ENCODE measurements around the gene DNAJC21.

DNAJC21 gene

DNA sequence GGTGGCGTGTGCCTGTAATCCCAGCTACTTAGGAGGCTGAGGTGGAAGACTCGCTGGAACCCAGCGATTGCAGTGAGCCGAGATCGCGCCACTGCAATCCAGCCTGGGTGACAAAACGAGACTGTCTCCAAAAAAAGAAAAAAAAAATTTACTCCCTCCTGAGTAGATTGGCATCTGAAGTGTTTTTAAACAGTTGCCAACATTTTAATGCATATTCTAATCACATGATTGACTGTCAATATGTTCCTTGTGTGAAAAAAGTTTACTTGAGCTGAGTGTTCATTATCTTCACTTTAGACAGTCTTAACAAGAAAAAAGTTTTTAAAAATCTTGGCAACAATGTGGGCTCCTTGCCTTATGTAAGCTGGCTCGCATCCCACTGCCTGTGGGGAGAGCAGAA, 64.6 kb downstream of the DNAJC21 start:
- no peak for ATAC-seq
- TF ChIP-seq BACH2 (CRISPR knock-in tag; IDR thresholded peaks at IDR 0.05; ENCODE audit: borderline replicate concordance) (no peak), ZNF565 (CRISPR knock-in tag; conservative IDR thresholded peaks at IDR 0.05; ENCODE audit: low read depth) (no peak), ARNTL (CRISPR knock-in tag; IDR thresholded peaks at IDR 0.05; ENCODE audit: borderline replicate concordance, low read depth) (no peak), SNAI2 (CRISPR knock-in tag; IDR thresholded peaks at IDR 0.05) (no peak), TOX (CRISPR knock-in tag; IDR thresholded peaks at IDR 0.05; ENCODE audit: borderline replicate concordance) (no peak), ZNF70 (CRISPR knock-in tag; IDR thresholded peaks at IDR 0.05) (no peak), ISL1 (CRISPR knock-in tag; IDR thresholded peaks at IDR 0.05) (no peak), ESRRG (CRISPR knock-in tag; IDR thresholded peaks at IDR 0.05) (no peak), ZFP3 (CRISPR knock-in tag; IDR thresholded peaks at IDR 0.05) (no peak), PPARA (CRISPR knock-in tag; IDR thresholded peaks at IDR 0.05; ENCODE audit: borderline replicate concordance) (no peak), GLIS3 (CRISPR knock-in tag; IDR thresholded peaks at IDR 0.05) (no peak)
- TF ChIP-seq, protein P1, sequence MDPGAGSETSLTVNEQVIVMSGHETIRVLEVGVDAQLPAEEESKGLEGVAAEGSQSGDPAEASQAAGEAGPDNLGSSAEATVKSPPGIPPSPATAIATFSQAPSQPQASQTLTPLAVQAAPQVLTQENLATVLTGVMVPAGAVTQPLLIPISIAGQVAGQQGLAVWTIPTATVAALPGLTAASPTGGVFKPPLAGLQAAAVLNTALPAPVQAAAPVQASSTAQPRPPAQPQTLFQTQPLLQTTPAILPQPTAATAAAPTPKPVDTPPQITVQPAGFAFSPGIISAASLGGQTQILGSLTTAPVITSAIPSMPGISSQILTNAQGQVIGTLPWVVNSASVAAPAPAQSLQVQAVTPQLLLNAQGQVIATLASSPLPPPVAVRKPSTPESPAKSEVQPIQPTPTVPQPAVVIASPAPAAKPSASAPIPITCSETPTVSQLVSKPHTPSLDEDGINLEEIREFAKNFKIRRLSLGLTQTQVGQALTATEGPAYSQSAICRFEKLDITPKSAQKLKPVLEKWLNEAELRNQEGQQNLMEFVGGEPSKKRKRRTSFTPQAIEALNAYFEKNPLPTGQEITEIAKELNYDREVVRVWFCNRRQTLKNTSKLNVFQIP (CRISPR knock-in tag; IDR thresholded peaks at IDR 0.05; ENCODE audit: borderline replicate concordance, low read depth): no peak
- TF ChIP-seq, protein P2, sequence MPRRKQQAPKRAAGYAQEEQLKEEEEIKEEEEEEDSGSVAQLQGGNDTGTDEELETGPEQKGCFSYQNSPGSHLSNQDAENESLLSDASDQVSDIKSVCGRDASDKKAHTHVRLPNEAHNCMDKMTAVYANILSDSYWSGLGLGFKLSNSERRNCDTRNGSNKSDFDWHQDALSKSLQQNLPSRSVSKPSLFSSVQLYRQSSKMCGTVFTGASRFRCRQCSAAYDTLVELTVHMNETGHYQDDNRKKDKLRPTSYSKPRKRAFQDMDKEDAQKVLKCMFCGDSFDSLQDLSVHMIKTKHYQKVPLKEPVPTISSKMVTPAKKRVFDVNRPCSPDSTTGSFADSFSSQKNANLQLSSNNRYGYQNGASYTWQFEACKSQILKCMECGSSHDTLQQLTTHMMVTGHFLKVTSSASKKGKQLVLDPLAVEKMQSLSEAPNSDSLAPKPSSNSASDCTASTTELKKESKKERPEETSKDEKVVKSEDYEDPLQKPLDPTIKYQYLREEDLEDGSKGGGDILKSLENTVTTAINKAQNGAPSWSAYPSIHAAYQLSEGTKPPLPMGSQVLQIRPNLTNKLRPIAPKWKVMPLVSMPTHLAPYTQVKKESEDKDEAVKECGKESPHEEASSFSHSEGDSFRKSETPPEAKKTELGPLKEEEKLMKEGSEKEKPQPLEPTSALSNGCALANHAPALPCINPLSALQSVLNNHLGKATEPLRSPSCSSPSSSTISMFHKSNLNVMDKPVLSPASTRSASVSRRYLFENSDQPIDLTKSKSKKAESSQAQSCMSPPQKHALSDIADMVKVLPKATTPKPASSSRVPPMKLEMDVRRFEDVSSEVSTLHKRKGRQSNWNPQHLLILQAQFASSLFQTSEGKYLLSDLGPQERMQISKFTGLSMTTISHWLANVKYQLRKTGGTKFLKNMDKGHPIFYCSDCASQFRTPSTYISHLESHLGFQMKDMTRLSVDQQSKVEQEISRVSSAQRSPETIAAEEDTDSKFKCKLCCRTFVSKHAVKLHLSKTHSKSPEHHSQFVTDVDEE (CRISPR knock-in tag; IDR thresholded peaks at IDR 0.05): no peak
- TF ChIP-seq, protein P3, sequence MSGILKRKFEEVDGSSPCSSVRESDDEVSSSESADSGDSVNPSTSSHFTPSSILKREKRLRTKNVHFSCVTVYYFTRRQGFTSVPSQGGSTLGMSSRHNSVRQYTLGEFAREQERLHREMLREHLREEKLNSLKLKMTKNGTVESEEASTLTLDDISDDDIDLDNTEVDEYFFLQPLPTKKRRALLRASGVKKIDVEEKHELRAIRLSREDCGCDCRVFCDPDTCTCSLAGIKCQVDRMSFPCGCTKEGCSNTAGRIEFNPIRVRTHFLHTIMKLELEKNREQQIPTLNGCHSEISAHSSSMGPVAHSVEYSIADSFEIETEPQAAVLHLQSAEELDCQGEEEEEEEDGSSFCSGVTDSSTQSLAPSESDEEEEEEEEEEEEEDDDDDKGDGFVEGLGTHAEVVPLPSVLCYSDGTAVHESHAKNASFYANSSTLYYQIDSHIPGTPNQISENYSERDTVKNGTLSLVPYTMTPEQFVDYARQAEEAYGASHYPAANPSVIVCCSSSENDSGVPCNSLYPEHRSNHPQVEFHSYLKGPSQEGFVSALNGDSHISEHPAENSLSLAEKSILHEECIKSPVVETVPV (CRISPR knock-in tag; IDR thresholded peaks at IDR 0.05): no peak

DNA sequence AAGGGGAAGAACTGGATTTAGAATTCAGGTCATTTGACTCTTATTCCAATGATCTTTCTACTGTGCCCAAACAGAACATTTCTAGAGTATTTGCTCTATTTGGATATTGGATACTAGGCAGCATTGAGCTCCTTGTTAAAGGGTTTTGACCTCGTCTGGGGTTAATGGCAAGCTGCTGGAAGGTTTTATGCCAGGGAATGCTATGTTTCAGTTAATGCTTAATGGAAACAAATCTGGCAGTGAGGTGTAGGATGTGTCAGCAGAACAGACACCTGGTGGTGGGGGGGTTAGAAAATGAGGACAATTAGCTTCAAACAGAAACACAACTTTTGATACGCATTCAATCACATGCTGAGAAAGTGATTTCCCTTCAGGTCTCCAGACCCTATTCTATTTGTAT, 66.9 kb downstream of the DNAJC21 start:
- TF ChIP-seq, protein P3 (CRISPR knock-in tag; IDR thresholded peaks at IDR 0.05): no peak
- TF ChIP-seq ZFP30 (CRISPR knock-in tag; IDR thresholded peaks at IDR 0.05): no peak
- no peak for TF ChIP-seq BACH2 (CRISPR knock-in tag; IDR thresholded peaks at IDR 0.05; ENCODE audit: borderline replicate concordance)
- TF ChIP-seq, protein P2 (CRISPR knock-in tag; IDR thresholded peaks at IDR 0.05): no peak
- no peak for TF ChIP-seq ZNF8 (CRISPR knock-in tag; IDR thresholded peaks at IDR 0.05)
- no peak for TF ChIP-seq ZFP3 (CRISPR knock-in tag; IDR thresholded peaks at IDR 0.05)
- TF ChIP-seq, protein P4, sequence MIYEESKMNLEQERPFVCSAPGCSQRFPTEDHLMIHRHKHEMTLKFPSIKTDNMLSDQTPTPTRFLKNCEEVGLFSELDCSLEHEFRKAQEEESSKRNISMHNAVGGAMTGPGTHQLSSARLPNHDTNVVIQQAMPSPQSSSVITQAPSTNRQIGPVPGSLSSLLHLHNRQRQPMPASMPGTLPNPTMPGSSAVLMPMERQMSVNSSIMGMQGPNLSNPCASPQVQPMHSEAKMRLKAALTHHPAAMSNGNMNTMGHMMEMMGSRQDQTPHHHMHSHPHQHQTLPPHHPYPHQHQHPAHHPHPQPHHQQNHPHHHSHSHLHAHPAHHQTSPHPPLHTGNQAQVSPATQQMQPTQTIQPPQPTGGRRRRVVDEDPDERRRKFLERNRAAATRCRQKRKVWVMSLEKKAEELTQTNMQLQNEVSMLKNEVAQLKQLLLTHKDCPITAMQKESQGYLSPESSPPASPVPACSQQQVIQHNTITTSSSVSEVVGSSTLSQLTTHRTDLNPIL (CRISPR knock-in tag; IDR thresholded peaks at IDR 0.05; ENCODE audit: low read depth): no peak
- TF ChIP-seq, protein P5, sequence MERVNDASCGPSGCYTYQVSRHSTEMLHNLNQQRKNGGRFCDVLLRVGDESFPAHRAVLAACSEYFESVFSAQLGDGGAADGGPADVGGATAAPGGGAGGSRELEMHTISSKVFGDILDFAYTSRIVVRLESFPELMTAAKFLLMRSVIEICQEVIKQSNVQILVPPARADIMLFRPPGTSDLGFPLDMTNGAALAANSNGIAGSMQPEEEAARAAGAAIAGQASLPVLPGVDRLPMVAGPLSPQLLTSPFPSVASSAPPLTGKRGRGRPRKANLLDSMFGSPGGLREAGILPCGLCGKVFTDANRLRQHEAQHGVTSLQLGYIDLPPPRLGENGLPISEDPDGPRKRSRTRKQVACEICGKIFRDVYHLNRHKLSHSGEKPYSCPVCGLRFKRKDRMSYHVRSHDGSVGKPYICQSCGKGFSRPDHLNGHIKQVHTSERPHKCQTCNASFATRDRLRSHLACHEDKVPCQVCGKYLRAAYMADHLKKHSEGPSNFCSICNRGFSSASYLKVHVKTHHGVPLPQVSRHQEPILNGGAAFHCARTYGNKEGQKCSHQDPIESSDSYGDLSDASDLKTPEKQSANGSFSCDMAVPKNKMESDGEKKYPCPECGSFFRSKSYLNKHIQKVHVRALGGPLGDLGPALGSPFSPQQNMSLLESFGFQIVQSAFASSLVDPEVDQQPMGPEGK (CRISPR knock-in tag; IDR thresholded peaks at IDR 0.05; ENCODE audit: borderline replicate concordance): no peak
- TF ChIP-seq ZNF565 (CRISPR knock-in tag; conservative IDR thresholded peaks at IDR 0.05; ENCODE audit: low read depth): no peak
- TF ChIP-seq PPARA (CRISPR knock-in tag; IDR thresholded peaks at IDR 0.05; ENCODE audit: borderline replicate concordance): no peak
- TF ChIP-seq RARB (CRISPR knock-in tag; IDR thresholded peaks at IDR 0.05): no peak
- no peak for TF ChIP-seq CSDC2 (CRISPR knock-in tag; IDR thresholded peaks at IDR 0.05)
- no peak for TF ChIP-seq OSR1 (CRISPR knock-in tag; IDR thresholded peaks at IDR 0.05)
- no peak for TF ChIP-seq ESRRG (CRISPR knock-in tag; IDR thresholded peaks at IDR 0.05)
- no peak for TF ChIP-seq ZC3H10 (CRISPR knock-in tag; IDR thresholded peaks at IDR 0.05)
- no peak for TF ChIP-seq SNAI2 (CRISPR knock-in tag; IDR thresholded peaks at IDR 0.05)
- TF ChIP-seq ARNTL (CRISPR knock-in tag; IDR thresholded peaks at IDR 0.05; ENCODE audit: borderline replicate concordance, low read depth): no peak
- ATAC-seq: no peak
